ENCODE results near the gene LEKR1. TPM values are rescaled to one million over a fixed set of nuclear protein-coding genes. Genes with fewer than 3 reads are reported as not detected.

LEKR1 gene
- total and polyA plus RNA-seq, 2 donors (not counting 3 experiments of a cell fraction or from before 2014, with no cell fraction given), result 0.07 to 0.64 TPM

DNA sequence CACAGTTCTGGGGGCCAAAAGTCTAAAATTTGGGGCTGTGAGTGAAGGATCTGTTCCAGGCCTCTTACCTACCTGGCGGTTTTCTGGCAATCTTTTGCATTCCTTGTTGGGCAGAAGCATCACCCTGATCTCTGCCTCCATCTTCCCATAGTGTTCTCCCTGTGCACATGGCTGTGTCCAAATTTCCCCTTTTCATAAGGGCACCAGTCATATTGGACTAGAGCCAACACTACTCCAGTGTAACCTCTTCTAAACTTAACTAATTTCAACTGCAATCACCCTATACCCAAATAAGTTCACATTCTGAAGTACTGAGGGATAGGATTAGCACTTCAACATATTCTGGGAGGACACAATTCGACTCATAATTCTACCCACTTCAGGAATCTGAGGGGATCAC, 248.8 kb downstream of the LEKR1 start:
- Histone ChIP-seq H3K79me2 (ENCODE audit: control insufficient read depth, insufficient read depth, low read length) (no peaks in the 10 kb centered on the region), H3K9me3 (replicated peaks; ENCODE audit: control insufficient read depth, insufficient read depth, low read length) (no peaks in the 10 kb centered on the region), H3K4me3 (replicated peaks in 1 of 3; ENCODE audit: insufficient read depth in 1 of 3, low read depth in 1 of 3, low read length in 3 of 3) (no peak overlapping the region), H3K27ac (ENCODE audit: insufficient read depth, low read depth, low read length) (no peak overlapping the region), H3K9me1 (replicated peaks; ENCODE audit: control insufficient read depth, extremely low read depth, insufficient read depth, low read length) (no peaks in the 10 kb centered on the region), H3K27me3 (ENCODE audit: control insufficient read depth in 2 of 2, insufficient read depth in 2 of 2, low read length in 2 of 2) (no peaks in the 10 kb centered on the region), H2AFZ (ENCODE audit: low read depth, low read length) (no peak overlapping the region), H3K36me3 (ENCODE audit: control insufficient read depth in 2 of 2, extremely low read depth in 1 of 2, insufficient read depth in 2 of 2, low read length in 2 of 2) (no peaks in the 10 kb centered on the region), H4K20me1 (replicated peaks; ENCODE audit: control insufficient read depth, extremely low read depth, insufficient read depth, low read length) (no peaks in the 10 kb centered on the region), H3K4me1 (ENCODE audit: control insufficient read depth, extremely low read depth, insufficient read depth, low read length) (no peaks in the 10 kb centered on the region), H3K4me2 (ENCODE audit: insufficient read depth, low read length) (no peak overlapping the region), H3K9ac (replicated peaks; ENCODE audit: extremely low read depth, insufficient read depth, low read length) (no peak overlapping the region)
- ChIA-PET CTCF (no interaction called here), POLR2A (no interaction called here)
- TF ChIP-seq POLR2AphosphoS5 (IDR thresholded peaks at IDR 0.05; ENCODE audit: insufficient read depth, low read depth, low read length), result no peak
- TF ChIP-seq, protein P1, sequence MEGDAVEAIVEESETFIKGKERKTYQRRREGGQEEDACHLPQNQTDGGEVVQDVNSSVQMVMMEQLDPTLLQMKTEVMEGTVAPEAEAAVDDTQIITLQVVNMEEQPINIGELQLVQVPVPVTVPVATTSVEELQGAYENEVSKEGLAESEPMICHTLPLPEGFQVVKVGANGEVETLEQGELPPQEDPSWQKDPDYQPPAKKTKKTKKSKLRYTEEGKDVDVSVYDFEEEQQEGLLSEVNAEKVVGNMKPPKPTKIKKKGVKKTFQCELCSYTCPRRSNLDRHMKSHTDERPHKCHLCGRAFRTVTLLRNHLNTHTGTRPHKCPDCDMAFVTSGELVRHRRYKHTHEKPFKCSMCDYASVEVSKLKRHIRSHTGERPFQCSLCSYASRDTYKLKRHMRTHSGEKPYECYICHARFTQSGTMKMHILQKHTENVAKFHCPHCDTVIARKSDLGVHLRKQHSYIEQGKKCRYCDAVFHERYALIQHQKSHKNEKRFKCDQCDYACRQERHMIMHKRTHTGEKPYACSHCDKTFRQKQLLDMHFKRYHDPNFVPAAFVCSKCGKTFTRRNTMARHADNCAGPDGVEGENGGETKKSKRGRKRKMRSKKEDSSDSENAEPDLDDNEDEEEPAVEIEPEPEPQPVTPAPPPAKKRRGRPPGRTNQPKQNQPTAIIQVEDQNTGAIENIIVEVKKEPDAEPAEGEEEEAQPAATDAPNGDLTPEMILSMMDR (IDR thresholded peaks at IDR 0.05; ENCODE audit: extremely low read depth in 1 of 2, insufficient read depth in 1 of 2, low read depth in 1 of 2, low read length in 2 of 2), result no peak
- no peak for TF ChIP-seq EZH2 (IDR thresholded peaks at IDR 0.05; ENCODE audit: borderline replicate concordance, low read depth, low read length, severe bottlenecking)
- TF ChIP-seq FOS (IDR thresholded peaks at IDR 0.05; ENCODE audit: borderline replicate concordance, insufficient read depth, low read length), result no peak
- TF ChIP-seq POLR2A (IDR thresholded peaks at IDR 0.05; ENCODE audit: low read depth, low read length), result no peak
- TF ChIP-seq, protein P2, sequence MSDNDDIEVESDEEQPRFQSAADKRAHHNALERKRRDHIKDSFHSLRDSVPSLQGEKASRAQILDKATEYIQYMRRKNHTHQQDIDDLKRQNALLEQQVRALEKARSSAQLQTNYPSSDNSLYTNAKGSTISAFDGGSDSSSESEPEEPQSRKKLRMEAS (IDR thresholded peaks at IDR 0.05; ENCODE audit: insufficient read depth, insufficient read length), result no peak
- TF ChIP-seq GATA2 (IDR thresholded peaks at IDR 0.05; ENCODE audit: insufficient read depth, insufficient read length, low read depth, low read length), result no peak
- no peak for TF ChIP-seq JUN (IDR thresholded peaks at IDR 0.05; ENCODE audit: borderline replicate concordance, insufficient read depth, insufficient read length, low read depth)
- no peak for TF ChIP-seq MYC (IDR thresholded peaks at IDR 0.05; ENCODE audit: low read depth, low read length)
- BruUV-seq (replicated peaks), result no TSS peak
- DNase-seq (ENCODE audit: low read depth, low spot score) (no peak), FAIRE-seq (no peak)
- dilution Hi-C loops (cut with MboI; ENCODE audit: extremely low pct_ligation_motif_present, low sequenced_read_pairs), result no loop called here
- intact Hi-C loops (cut with micrococcal nuclease), result no loop called here

Measured in endothelial cell of umbilical vein (primary cell).